ENCODE results near the gene BTBD2.
A peak's percentile ranks its signal among the peaks of the same experiment; 100 is the strongest.

Gene BTBD2

GRCh38 chr19:2050991-2051772, 35.7 kb upstream of the BTBD2 start, which contains the start of gene MKNK2:
MKNK2 (minus strand) TSS chr19:2051244; CDS start chr19:2050851, 393 bp downstream.
- peak; percentile 94 to 96 for DNase-seq (ENCODE audit: low read depth in 1 of 2, low spot score in 1 of 2)

GRCh38 chr19:2050349-2050990, 35.0 kb upstream of the BTBD2 start:
- DNase-seq (ENCODE audit: low read depth in 1 of 2, low spot score in 1 of 2): no peak

- peak; percentile 45 to 46 for DNase-seq (ENCODE audit: low read depth in 1 of 2, low spot score in 1 of 2)
Measured at GRCh38 chr19:2049741-2050348, 34.3 kb upstream of the BTBD2 start.

GRCh38 chr19:2048959-2049740, 33.6 kb upstream of the BTBD2 start:
- DNase-seq (ENCODE audit: low read depth in 1 of 2, low spot score in 1 of 2): no peak

GRCh38 chr19:2048104-2048958, 32.8 kb upstream of the BTBD2 start:
- no peak for DNase-seq (ENCODE audit: low read depth in 1 of 2, low spot score in 1 of 2)

- no peak for DNase-seq (ENCODE audit: low read depth in 1 of 2, low spot score in 1 of 2)
Measured at GRCh38 chr19:2047449-2048103, 32.1 kb upstream of the BTBD2 start.

- DNase-seq (ENCODE audit: low read depth in 1 of 2, low spot score in 1 of 2): no peak
Measured at GRCh38 chr19:2047076-2047448, 31.5 kb upstream of the BTBD2 start.

GRCh38 chr19:2046046-2046907, 30.8 kb upstream of the BTBD2 start:
- no peak for DNase-seq (ENCODE audit: low read depth in 1 of 2, low spot score in 1 of 2)

GRCh38 chr19:2045501-2046045, 30.1 kb upstream of the BTBD2 start:
- no peak for DNase-seq (ENCODE audit: low read depth in 1 of 2, low spot score in 1 of 2)

GRCh38 chr19:2044709-2045500, 29.4 kb upstream of the BTBD2 start:
- no peak for DNase-seq (ENCODE audit: low read depth in 1 of 2, low spot score in 1 of 2)

GRCh38 chr19:2043961-2044708, 28.6 kb upstream of the BTBD2 start:
- no peak for DNase-seq (ENCODE audit: low read depth in 1 of 2, low spot score in 1 of 2)

GRCh38 chr19:2043251-2043641, 27.7 kb upstream of the BTBD2 start:
- no peak for DNase-seq (ENCODE audit: low read depth in 1 of 2, low spot score in 1 of 2)

GRCh38 chr19:2042485-2043250, 27.2 kb upstream of the BTBD2 start:
- no peak for DNase-seq (ENCODE audit: low read depth in 1 of 2, low spot score in 1 of 2)

GRCh38 chr19:2041683-2042484, 26.4 kb upstream of the BTBD2 start:
- DNase-seq (ENCODE audit: low read depth in 1 of 2, low spot score in 1 of 2): peak; percentile 100

GRCh38 chr19:2041433-2041682, 25.8 kb upstream of the BTBD2 start:
- DNase-seq (ENCODE audit: low read depth in 1 of 2, low spot score in 1 of 2): no peak

Measured in stimulated activated CD4-positive, alpha-beta T cell treated with anti-CD3 and anti-CD28 coated beads, Interleukin-15, amount 100 ng/mL, for 1 hour (primary cell).